Neural progenitor cell (in vitro differentiated cells): ENCODE results near the gene GALNTL6.

Experiments used
- CTCF ChIP-seq: fragments of 200-600 bp; sonication (generic); IDR thresholded peaks from 2 replicates; pipeline ENCODE4 v1.5.1; 2017; ENCODE audit warnings: antibody characterized with exemption, mild to moderate bottlenecking
- EZH2 ChIP-seq: fragments of 200-600 bp; sonication (generic); IDR thresholded peaks from 2 replicates; pipeline ENCODE4 v1.6.1; 2017; ENCODE audit warnings: antibody characterized with exemption, mild to moderate bottlenecking, moderate library complexity
- EZH2phosphoT487 ChIP-seq: fragments of 200-600 bp; sonication (generic); IDR thresholded peaks from 2 replicates; pipeline ENCODE4 v1.6.1; 2017; ENCODE audit warnings: antibody characterized with exemption

- TF ChIP-seq CTCF (no peak), EZH2phosphoT487 (no peak), EZH2 (no peak)
Measured at GRCh38 chr4:172791841-172792240, 978.6 kb downstream of the GALNTL6 start.
